ENCODE measurements around the gene GOT2.
"Not testable (repeated sequence)": the region's sequence is repeated elsewhere in the genome, so short reads cannot be mapped to it uniquely, and the experiment has no call there.

GOT2 gene

GRCh38 chr16:58732545-58733247, 1.4 kb downstream of the GOT2 start:
- Mint-ChIP-seq H3K36me3 (no peaks in the 10 kb centered on the region), H3K9me3 (no peaks in the 10 kb centered on the region), H3K27me3 (no peaks in the 10 kb centered on the region), H3K4me1 (peaks cover 30% of the 10 kb centered on the region), H3K4me3 (peak overlapping the region; percentile 96), H3K27ac (peak overlapping the region; percentile 94)
- ATAC-seq, result peak; percentile 54

- no peaks in the 10 kb centered on the region for H3K9me3 Mint-ChIP-seq
- no peak overlapping the region for H3K4me3 Mint-ChIP-seq
- H3K27ac Mint-ChIP-seq, result no peak overlapping the region
- H3K4me1 Mint-ChIP-seq, result peaks cover 30% of the 10 kb centered on the region
- no peak for ATAC-seq
- no peaks in the 10 kb centered on the region for H3K36me3 Mint-ChIP-seq
- no peaks in the 10 kb centered on the region for H3K27me3 Mint-ChIP-seq
Measured at GRCh38 chr16:58730724-58731370, 3.3 kb downstream of the GOT2 start.

- ATAC-seq, result no peak
- Mint-ChIP-seq H3K9me3 (no peaks in the 10 kb centered on the region), H3K4me1 (peaks cover 19% of the 10 kb centered on the region), H3K4me3 (no peak overlapping the region), H3K27me3 (no peaks in the 10 kb centered on the region), H3K36me3 (no peaks in the 10 kb centered on the region), H3K27ac (no peak overlapping the region)
Measured at GRCh38 chr16:58727796-58728568, 6.1 kb downstream of the GOT2 start.

- no peaks in the 10 kb centered on the region for H3K27me3 Mint-ChIP-seq
- H3K4me3 Mint-ChIP-seq, result no peak overlapping the region
- no peak for ATAC-seq
- H3K4me1 Mint-ChIP-seq, result peaks cover 11% of the 10 kb centered on the region
- no peaks in the 10 kb centered on the region for H3K9me3 Mint-ChIP-seq
- no peak overlapping the region for H3K27ac Mint-ChIP-seq
- H3K36me3 Mint-ChIP-seq, result no peaks in the 10 kb centered on the region
Measured at GRCh38 chr16:58727028-58727781, 6.9 kb downstream of the GOT2 start.

- Mint-ChIP-seq H3K4me1 (no peaks in the 10 kb centered on the region), H3K36me3 (peaks cover 26% of the 10 kb centered on the region), H3K9me3 (no peaks in the 10 kb centered on the region), H3K27me3 (no peaks in the 10 kb centered on the region), H3K27ac (no peak overlapping the region), H3K4me3 (no peak overlapping the region)
- ATAC-seq, result no peak
Measured at GRCh38 chr16:58723109-58723508, 11.0 kb downstream of the GOT2 start.

GRCh38 chr16:58717994-58718393, 16.1 kb downstream of the GOT2 start:
- Mint-ChIP-seq H3K4me3 (no peak overlapping the region), H3K36me3 (peaks cover 64% of the 10 kb centered on the region), H3K27ac (no peak overlapping the region), H3K27me3 (no peaks in the 10 kb centered on the region), H3K9me3 (no peaks in the 10 kb centered on the region), H3K4me1 (no peaks in the 10 kb centered on the region)
- ATAC-seq, result no peak

GRCh38 chr16:58716468-58716867, 17.6 kb downstream of the GOT2 start:
- Mint-ChIP-seq H3K36me3 (peaks cover 80% of the 10 kb centered on the region), H3K4me3 (no peak overlapping the region), H3K27ac (no peak overlapping the region), H3K4me1 (no peaks in the 10 kb centered on the region), H3K9me3 (no peaks in the 10 kb centered on the region), H3K27me3 (no peaks in the 10 kb centered on the region)
- ATAC-seq, result no peak

- Mint-ChIP-seq H3K4me1 (no peaks in the 10 kb centered on the region), H3K9me3 (no peaks in the 10 kb centered on the region), H3K27me3 (no peaks in the 10 kb centered on the region), H3K27ac (no peak overlapping the region), H3K36me3 (peaks cover 70% of the 10 kb centered on the region), H3K4me3 (no peak overlapping the region)
- ATAC-seq, result no peak
Measured at GRCh38 chr16:58713742-58714141, 20.4 kb downstream of the GOT2 start.

GRCh38 chr16:58709333-58709732, 24.8 kb downstream of the GOT2 start:
- Mint-ChIP-seq H3K27ac (no peak overlapping the region), H3K36me3 (peaks cover 59% of the 10 kb centered on the region)

GRCh38 chr16:58699151-58699550, 35.0 kb downstream of the GOT2 start:
- no peak overlapping the region for H3K27ac Mint-ChIP-seq
- H3K9me3 Mint-ChIP-seq, result peaks cover 3% of the 10 kb centered on the region
- peaks cover 6% of the 10 kb centered on the region for H3K4me1 Mint-ChIP-seq
- ATAC-seq, result no peak
- H3K4me3 Mint-ChIP-seq, result no peak overlapping the region
- H3K36me3 Mint-ChIP-seq, result no peaks in the 10 kb centered on the region
- H3K27me3 Mint-ChIP-seq, result no peaks in the 10 kb centered on the region

More at GRCh38 chr16:58709333-58709732, 24.8 kb downstream of the GOT2 start:
- ATAC-seq, result peak; percentile 86
- Mint-ChIP-seq H3K27me3 (no peaks in the 10 kb centered on the region), H3K4me1 (no peaks in the 10 kb centered on the region), H3K9me3 (no peaks in the 10 kb centered on the region), H3K4me3 (no peak overlapping the region)

- Mint-ChIP-seq H3K27me3 (peaks cover 19% of the 10 kb centered on the region), H3K4me3 (no peak overlapping the region), H3K9me3 (peaks cover 8% of the 10 kb centered on the region), H3K36me3 (peaks cover 6% of the 10 kb centered on the region), H3K27ac (no peak overlapping the region), H3K4me1 (peaks cover 6% of the 10 kb centered on the region)
- ATAC-seq, result no peak
Measured at GRCh38 chr16:58695368-58695767, 38.7 kb downstream of the GOT2 start.

- no peak overlapping the region for H3K27ac Mint-ChIP-seq
- peaks cover 8% of the 10 kb centered on the region for H3K9me3 Mint-ChIP-seq
- H3K4me1 Mint-ChIP-seq, result no peaks in the 10 kb centered on the region
- peaks cover 6% of the 10 kb centered on the region for H3K36me3 Mint-ChIP-seq
- H3K27me3 Mint-ChIP-seq, result peaks cover 24% of the 10 kb centered on the region
- H3K4me3 Mint-ChIP-seq, result no peak overlapping the region
- ATAC-seq, result no peak
Measured at GRCh38 chr16:58692450-58692849, 41.7 kb downstream of the GOT2 start.

- peaks cover 22% of the 10 kb centered on the region for H3K4me1 Mint-ChIP-seq
- not testable (repeated sequence) for H3K4me3 Mint-ChIP-seq, H3K9me3 Mint-ChIP-seq, H3K27ac Mint-ChIP-seq, H3K36me3 Mint-ChIP-seq, ATAC-seq
- H3K27me3 Mint-ChIP-seq, result peaks cover 23% of the 10 kb centered on the region
Measured at GRCh38 chr16:58686985-58687706, 47.0 kb downstream of the GOT2 start.

- Mint-ChIP-seq H3K4me1 (peaks cover 27% of the 10 kb centered on the region), H3K36me3 (peaks cover 7% of the 10 kb centered on the region), H3K4me3 (peak overlapping the region; percentile 92), H3K27ac (peak overlapping the region; percentile 88), H3K9me3 (no peaks in the 10 kb centered on the region), H3K27me3 (peaks cover 2% of the 10 kb centered on the region)
- no peak for ATAC-seq
Measured at GRCh38 chr16:58685084-58685449, 49.0 kb downstream of the GOT2 start.
